Heart left ventricle (tissue), 16 donors: ENCODE data around the gene MAP1LC3B2. TPM values are rescaled to one million over a fixed set of nuclear protein-coding genes. Genes with fewer than 3 reads are reported as not detected.

Source experiments
- ATAC-seq, 4 donors: fragments of 200-7000 bp; cut with Tn5 transposase; one replicate each; pipeline ENCODE4 v1.9.1; 2020 to 2022; ENCODE audit warnings: moderate library complexity in 4 of 4, mild to moderate bottlenecking in 3 of 4, moderate number of reproducible peaks in 1 of 4
- DNase-seq, 5 donors: peaks; one replicate each; pipeline ENCODE4 v3.0.0-alpha.2; 2020
- H3K27ac ChIP-seq, 12 donors: fragments of 200-600 bp; sonication (generic) in 4 of 12; one replicate each; pipeline versions ENCODE4 v1.5.0 to v1.8.0; 2016 to 2022; ENCODE audit warnings: mild to moderate bottlenecking in 2 of 12
- H3K27me3 ChIP-seq, 9 donors: fragments of 200-600 bp; sonication (generic) in 2 of 9; one replicate each; pipeline versions ENCODE4 v1.5.1 to v1.8.0; 2016 to 2022; ENCODE audit warnings: mild to moderate bottlenecking in 3 of 9
- H3K36me3 ChIP-seq, 9 donors: fragments of 200-600 bp; sonication (generic) in 2 of 9; one replicate each; pipeline versions ENCODE4 v1.5.0 to v1.8.0; 2018 to 2022; ENCODE audit warnings: mild to moderate bottlenecking in 2 of 9
- H3K4me1 ChIP-seq, 12 donors: fragments of 200-600 bp; sonication (generic) in 4 of 12; one replicate each; pipeline versions ENCODE4 v1.5.0 to v1.8.0; 2016 to 2022; ENCODE audit warnings: mild to moderate bottlenecking in 3 of 12
- H3K4me3 ChIP-seq, 12 donors: fragments of 200-600 bp; sonication (generic) in 4 of 12; one replicate each; pipeline versions ENCODE4 v1.5.0 to v1.8.0; 2017 to 2022; ENCODE audit warnings: mild to moderate bottlenecking in 9 of 12, moderate library complexity in 4 of 12
- H3K9me3 ChIP-seq, 12 donors: fragments of 200-600 bp; sonication (generic) in 4 of 12; one replicate each; pipeline versions ENCODE4 v1.5.0 to v1.8.0; 2016 to 2022; ENCODE audit warnings: mild to moderate bottlenecking in 1 of 12
- POLR2A ChIP-seq, 2 donors: fragments of 450-650 bp; IDR thresholded peaks; one replicate each; pipeline ENCODE4 v1.6.1; 2017; ENCODE audit warnings: antibody characterized with exemption in 2 of 2, mild to moderate bottlenecking in 2 of 2, moderate library complexity in 2 of 2
- WGBS, 4 donors: extraction: QIAGEN DNeasy Blood & Tissue Kit in 2 of 4; methylation state at CpG; one replicate each; pipeline versions ENCODE4 v1.1.5 to v1.1.7; 2013 to 2018; 5-methylcytosine and 5-hydroxymethylcytosine counted together
- intact Hi-C, 10 donors: fragments of 100-400 bp; cut with DNase I; formaldehyde crosslinking; loops; one replicate each; pipeline versions ENCODE4 v1.11.1 to v1.14.2; 2022
- polyA plus RNA-seq, 2 donors: library from polyadenylated mRNA; stranded (reverse); fragments of 200-250 nt; gene quantifications; one replicate each; pipeline ENCODE4 v1.2.3, GENCODE V29; 2013
- total RNA-seq, 9 donors: library from RNA; depleted of rRNA in 2 of 9; stranded (reverse); fragments of >200 nt in 2 of 9; fragmentation: NEBNext Ultra II Directional in 3 of 9; extraction: Animal tissue kit (Norgen Biotek cat#: 25700) in 3 of 9; gene quantifications; one replicate each; pipeline versions ENCODE4 v1.1.0 to v1.2.4, GENCODE V29; 2016 to 2023
- TF ChIP-seq, protein P1 (sequence below), 12 donors: fragments of 200-600 bp; sonication (generic) in 4 of 12; IDR thresholded peaks; one replicate each; pipeline versions ENCODE4 v1.5.0 to v1.8.0; 2018 to 2022; ENCODE audit warnings: antibody characterized with exemption in 12 of 12, mild to moderate bottlenecking in 5 of 12
- donor health status: ischemic (EF 13 %, LVEDD 7.1; RV severe dilation, severe dysfunction).
- donor health status: healthy with polysubstance abuse.
- donor health status: DM: no; HTN: yes; CAD: no.
- donor health status: DM: no; HTN: no; CAD: no.
- donor health status: ischemic (EF 25% LVEDD 6.9; RV normal size, moderate dysfunction).
- donor health status: ischemic (EF 25% LVEDD 5.7; RV mildly dilated, moderate dysfunction).
- donor health status: healthy.
- donor health status: DM: yes; HTN: yes; CAD: no.
- donor health status: ischemic (EF 35%, LVEDD 5.7; RV mildly dilated, moderate dysfunction).
- donor health status: nonischemic (EF 11% LVEDD 7.7; RV severe dilation, severe dysfunction).
- donor health status: DM: yes; HTN: yes; CAD: no.
- donor health status: PGD.
- donor health status: ischemic (EF 29% LVEDD 5.4; RV normal size, mild dysfunction).
- donor health status: nonischemic (EF 23%, LVEDD 6.1; RV moderate dilation, normal function).

The MAP1LC3B2 gene
- total and polyA plus RNA-seq, 11 donors: 0.91 to 5.4 (median 2.3) TPM

GRCh38 chr12:116551952-116552772 lies 7.0 kb upstream of the MAP1LC3B2 start:
- Histone ChIP-seq H3K27ac (peak overlapping the region in 1 of 12 donors; percentile 44), H3K9me3 (no peaks in the 10 kb centered on the region), H3K4me3 (no peak overlapping the region), H3K27me3 (no peaks in the 10 kb centered on the region), H3K4me1 (peaks cover 0 to 33% (median 13%) of the 10 kb centered on the region in 12 donors), H3K36me3 (no peaks in the 10 kb centered on the region)
- 80 to 84% (median 82%) methylated on average over 16 of the region's 16 CpGs for WGBS, 4 donors
- no peak for TF ChIP-seq POLR2A (IDR thresholded peaks at IDR 0.05)
- TF ChIP-seq, protein P1, sequence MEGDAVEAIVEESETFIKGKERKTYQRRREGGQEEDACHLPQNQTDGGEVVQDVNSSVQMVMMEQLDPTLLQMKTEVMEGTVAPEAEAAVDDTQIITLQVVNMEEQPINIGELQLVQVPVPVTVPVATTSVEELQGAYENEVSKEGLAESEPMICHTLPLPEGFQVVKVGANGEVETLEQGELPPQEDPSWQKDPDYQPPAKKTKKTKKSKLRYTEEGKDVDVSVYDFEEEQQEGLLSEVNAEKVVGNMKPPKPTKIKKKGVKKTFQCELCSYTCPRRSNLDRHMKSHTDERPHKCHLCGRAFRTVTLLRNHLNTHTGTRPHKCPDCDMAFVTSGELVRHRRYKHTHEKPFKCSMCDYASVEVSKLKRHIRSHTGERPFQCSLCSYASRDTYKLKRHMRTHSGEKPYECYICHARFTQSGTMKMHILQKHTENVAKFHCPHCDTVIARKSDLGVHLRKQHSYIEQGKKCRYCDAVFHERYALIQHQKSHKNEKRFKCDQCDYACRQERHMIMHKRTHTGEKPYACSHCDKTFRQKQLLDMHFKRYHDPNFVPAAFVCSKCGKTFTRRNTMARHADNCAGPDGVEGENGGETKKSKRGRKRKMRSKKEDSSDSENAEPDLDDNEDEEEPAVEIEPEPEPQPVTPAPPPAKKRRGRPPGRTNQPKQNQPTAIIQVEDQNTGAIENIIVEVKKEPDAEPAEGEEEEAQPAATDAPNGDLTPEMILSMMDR (IDR thresholded peaks at IDR 0.05): no peak
- ATAC-seq (peak in 3 of 4 donors; percentile 56 to 83 (median 82)), DNase-seq (peak in 1 of 5 donors; percentile 43)
- intact Hi-C loops: no loop called here

- WGBS, 4 donors: 68 to 80% (median 74%) methylated on average over 17 of the region's 17 CpGs
- Histone ChIP-seq H3K4me3 (no peak overlapping the region), H3K27ac (no peak overlapping the region), H3K27me3 (no peaks in the 10 kb centered on the region), H3K4me1 (peaks cover 0 to 32% (median 9%) of the 10 kb centered on the region in 12 donors), H3K9me3 (no peaks in the 10 kb centered on the region), H3K36me3 (no peaks in the 10 kb centered on the region)
- DNase-seq: no peak
- TF ChIP-seq, protein P1 (IDR thresholded peaks at IDR 0.05): no peak
- no peak for TF ChIP-seq POLR2A (IDR thresholded peaks at IDR 0.05)
- ATAC-seq: no peak
- intact Hi-C loops: no loop called here
Observed at GRCh38 chr12:116552773-116553373, 6.3 kb upstream of the MAP1LC3B2 start.

GRCh38 chr12:116556356-116556952 lies 2.7 kb upstream of the MAP1LC3B2 start:
- no peak overlapping the region for H3K4me3 ChIP-seq
- H3K4me1 ChIP-seq: peaks cover 0 to 59% (median 1%) of the 10 kb centered on the region in 12 donors
- H3K36me3 ChIP-seq: no peaks in the 10 kb centered on the region
- no peak overlapping the region for H3K27ac ChIP-seq
- intact Hi-C loops: no loop called here
- DNase-seq (no peak), ATAC-seq (no peak)
- H3K9me3 ChIP-seq: no peaks in the 10 kb centered on the region
- TF ChIP-seq, protein P1 (IDR thresholded peaks at IDR 0.05): no peak
- TF ChIP-seq POLR2A (IDR thresholded peaks at IDR 0.05): no peak
- WGBS, 4 donors: 91 to 94% (median 93%) methylated on average over 6 of the region's 6 CpGs
- no peaks in the 10 kb centered on the region for H3K27me3 ChIP-seq
